Left colon (tissue), 2 donors: ENCODE data around the gene ZNF226. TPM values are rescaled to one million over a fixed set of nuclear protein-coding genes. Genes with fewer than 3 reads are reported as not detected.
"Not testable (repeated sequence)": the region's sequence is repeated elsewhere in the genome, so short reads cannot be mapped to it uniquely, and the experiment has no call there.

Experiments used
- ATAC-seq: fragments of 200-7000 bp; cut with Tn5 transposase; one replicate; pipeline ENCODE4 v1.9.1; 2020; ENCODE audit warnings: mild to moderate bottlenecking, moderate library complexity
- DNase-seq, 2 donors: peaks; one replicate each; pipeline ENCODE4 v3.0.0-alpha.2; 2020
- intact Hi-C, 2 donors: fragments of 100-400 bp; cut with DNase I in 1 of 2; cut with micrococcal nuclease in 1 of 2; formaldehyde crosslinking; loops; one replicate each; pipeline versions ENCODE4 v1.11.2 to v1.14.0; 2022; cut with DNase I, micrococcal nuclease
- long read RNA-seq: library from polyadenylated mRNA; unstranded; transcript quantifications from one replicate; pipeline ENCODE4 v2.0.0, GENCODE V29; 2021
- total RNA-seq, 2 donors: library from RNA; stranded (reverse); fragmentation: NEBNext Ultra II Directional; extraction: Animal tissue kit (Norgen Biotek cat#: 25700); gene quantifications; one replicate each; pipeline ENCODE4 v1.2.1, GENCODE V29; 2021
- donor health status: DM: no; HTN: no; CAD: no.
- donor health status: DM: yes; HTN: yes; CAD: no.

The ZNF226 gene
- 10 to 100 TPM; 16.1 to 20.3 TPM for total RNA-seq
- long read RNA-seq, partial matches to known transcripts: 1 of 9 reads
- long read RNA-seq, other reads (novel, unspliced or antisense): 2 of 9 reads

DNA sequence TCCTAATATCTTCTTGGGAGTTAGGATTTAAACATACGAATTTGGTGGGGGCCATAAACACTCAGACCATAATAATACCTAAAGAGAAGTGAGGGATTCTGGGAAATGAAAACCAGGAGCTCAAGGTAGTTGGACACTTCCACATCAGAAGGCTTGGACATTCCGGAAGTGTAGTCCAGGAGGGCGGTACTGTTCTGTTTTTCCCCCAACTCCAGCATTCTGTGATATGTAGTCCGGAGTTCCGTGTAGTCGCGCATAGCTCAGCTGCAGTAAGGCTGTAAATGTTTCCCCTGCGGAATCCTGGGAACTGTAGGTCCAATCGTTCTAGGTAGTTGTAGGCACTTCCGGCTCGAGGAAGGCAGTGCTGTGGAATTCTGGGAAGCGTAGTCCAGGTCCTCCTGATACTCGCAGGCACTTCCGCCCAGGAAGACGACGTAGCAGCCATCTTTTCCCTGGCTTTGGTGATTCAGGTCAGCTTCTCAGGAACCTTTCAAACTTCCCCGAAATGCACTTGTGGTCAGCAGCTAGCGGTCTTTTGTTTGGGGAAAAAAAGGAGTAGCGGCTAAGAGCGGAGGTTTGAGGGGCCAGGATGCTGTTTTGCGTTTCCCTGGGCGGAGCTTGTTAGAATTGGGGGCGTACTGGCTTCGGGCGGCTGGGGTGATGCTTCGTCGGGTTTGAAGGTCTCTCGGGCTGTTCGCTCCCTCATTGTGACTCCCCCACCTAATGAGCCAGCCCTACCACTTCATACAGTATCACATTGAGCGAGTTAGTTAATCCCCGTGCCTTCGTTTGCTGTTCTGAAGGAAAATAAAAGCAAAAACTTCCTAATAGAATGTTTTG is at the start of gene ZNF226:
Gene ZNF226, plus strand, starts transcription at position 428 of the 840 bp plus-strand sequence. CDS start 4,981 bp downstream, outside the sequence.
- ATAC-seq (peak; percentile 99), DNase-seq (peak; percentile 83 to 96)
- intact Hi-C loops: loop anchor here in 1 of 2 donors (5.0 kb wide), 1 partner anchor 42 kb away; no protein-coding TSS in a partner anchor

DNA sequence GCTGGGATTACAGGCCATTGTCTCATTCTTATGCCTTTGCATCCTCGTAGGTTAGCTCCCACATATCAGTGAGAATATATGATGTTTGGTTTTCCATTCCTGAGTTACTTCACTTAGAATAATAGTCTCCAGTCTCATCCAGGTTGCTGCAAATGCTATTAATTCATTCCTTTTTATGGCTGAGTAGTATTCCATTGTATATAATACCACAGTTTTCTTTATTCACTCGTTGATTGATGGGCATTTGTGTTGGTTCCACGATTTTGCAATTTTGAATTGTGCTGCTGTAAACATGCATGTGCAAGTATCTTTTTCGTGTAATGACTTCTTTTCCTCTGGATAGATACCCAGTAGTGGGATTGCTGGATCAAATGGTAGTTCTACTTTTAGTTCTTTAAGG is 43.7 kb upstream of the ZNF226 start:
- intact Hi-C loops, ATAC-seq, DNase-seq: not testable (repeated sequence)

DNA sequence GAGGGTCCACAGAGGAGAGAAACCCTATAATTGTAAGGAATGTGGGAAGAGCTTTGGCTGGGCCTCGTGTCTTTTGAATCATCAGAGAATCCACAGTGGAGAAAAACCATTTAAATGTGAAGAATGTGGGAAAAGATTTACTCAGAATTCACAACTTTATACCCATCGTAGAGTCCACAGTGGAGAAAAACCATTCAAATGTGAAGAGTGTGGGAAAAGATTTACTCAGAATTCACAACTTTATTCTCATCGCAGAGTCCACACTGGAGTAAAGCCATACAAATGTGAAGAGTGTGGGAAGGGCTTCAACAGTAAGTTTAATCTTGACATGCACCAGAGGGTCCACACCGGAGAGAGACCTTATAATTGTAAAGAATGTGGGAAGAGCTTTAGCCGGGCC is 32.9 kb upstream of the ZNF226 start:
- intact Hi-C loops: no loop called here
- no peak for DNase-seq
- ATAC-seq: no peak

DNA sequence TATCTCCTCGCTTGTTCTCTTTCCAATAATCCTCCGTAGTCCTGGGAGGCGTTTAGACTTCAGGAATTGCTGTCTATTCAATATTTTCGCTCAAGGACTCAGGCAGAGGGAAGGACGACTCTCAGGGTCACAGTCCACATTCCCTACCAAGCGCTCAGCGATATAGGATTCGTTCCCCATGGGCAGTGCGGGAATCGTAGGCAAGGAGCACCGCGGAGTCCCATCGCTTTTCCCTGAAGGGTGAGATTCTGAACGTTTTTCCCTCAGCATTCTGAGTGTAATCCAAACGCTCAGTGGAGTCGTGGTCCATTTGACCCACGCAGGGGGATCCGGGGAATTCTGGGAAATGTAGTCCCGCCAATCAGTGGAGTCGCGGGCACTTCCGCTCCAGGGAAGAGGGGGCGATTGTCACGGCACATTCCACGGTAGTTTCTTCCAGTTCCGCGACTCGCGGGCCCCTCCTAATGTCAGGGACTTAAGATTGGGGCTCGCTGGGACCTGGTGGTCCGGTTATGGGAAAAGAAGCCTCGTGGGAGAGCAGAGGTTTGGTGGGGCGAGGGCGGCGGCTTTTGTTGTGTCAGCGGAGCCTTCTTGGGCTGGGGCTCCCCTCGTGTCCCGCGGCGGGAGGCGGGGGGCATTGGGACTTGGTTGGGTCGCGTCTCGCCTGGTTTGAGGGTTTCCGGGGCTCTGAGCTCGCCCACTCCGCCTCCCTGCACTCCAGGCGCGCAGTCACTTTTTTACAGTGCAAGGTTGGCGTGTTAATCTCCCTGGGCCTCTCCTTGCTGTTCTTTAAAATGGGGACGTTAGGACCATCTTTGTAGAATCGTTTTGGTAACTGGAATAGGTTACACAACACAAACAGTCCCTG is 23.5 kb upstream of the ZNF226 start, which contains the start of gene ZNF234:
Gene ZNF234, plus strand, starts transcription at position 364 of the 868 bp plus-strand sequence. CDS start 3,079 bp downstream, outside the sequence.
- intact Hi-C loops: no loop called here
- DNase-seq (peak; percentile 80 to 83), ATAC-seq (peak; percentile 98)

DNA sequence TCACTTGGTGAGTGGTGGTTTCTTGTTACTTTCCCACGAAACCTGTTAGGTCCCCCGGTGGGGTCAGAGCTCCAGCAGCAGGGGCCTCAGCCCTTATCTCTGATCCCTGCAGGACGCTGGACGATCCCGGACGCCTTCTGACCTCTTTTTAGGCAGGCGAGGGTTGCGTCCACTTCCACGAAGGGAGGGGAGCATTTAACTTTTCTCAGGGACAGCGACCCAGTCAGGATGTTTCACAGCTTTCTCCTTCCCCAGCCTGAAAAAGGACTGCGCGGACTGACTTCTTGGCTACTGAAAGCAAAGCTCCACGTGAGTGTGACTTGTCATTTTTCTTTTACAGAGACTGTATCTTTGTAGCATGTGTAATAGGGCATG is 22.9 kb upstream of the ZNF226 start:
- DNase-seq: peak in 1 of 2 donors; percentile 13
- intact Hi-C loops: no loop called here
- ATAC-seq: peak; percentile 28

DNA sequence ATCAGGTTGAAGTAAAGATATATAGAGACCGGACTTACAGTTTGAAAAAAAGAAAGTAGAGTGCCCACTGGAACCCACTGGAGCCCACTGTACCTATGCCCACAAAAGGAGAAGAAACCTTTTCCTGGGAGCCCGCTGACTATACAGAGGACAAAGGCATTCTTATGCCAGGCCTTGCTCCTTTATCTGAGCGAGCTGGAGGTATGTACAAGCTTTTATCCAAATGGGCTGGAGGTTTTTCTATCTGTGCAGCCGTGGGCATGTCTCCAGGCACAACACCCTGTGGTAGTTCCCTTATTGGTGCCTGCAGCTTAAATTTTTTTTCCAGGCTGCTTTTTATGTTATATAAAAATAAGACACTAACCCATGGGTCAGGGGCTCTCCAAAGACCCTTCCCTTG is 15.1 kb upstream of the ZNF226 start:
- ATAC-seq (no peak), DNase-seq (no peak)
- intact Hi-C loops: no loop called here

DNA sequence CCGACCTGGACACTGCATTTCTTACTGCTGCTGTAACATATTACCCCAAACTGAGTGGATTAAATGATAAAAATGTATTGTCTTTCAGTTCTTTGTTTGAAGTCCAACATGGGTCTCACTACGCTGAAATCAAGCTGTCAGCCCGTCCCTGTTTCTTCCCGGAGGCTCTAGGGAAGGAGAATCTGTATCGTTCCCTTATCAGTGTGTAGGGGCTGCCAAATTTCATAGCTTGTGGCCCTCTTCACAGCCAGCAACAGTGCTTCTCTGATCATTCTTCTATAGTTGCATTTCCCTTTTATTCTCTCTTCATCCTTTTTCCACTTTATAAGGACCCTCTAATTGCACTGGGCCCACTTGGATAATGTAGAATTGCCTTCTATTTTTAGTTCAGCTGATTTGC is 13.4 kb upstream of the ZNF226 start:
- intact Hi-C loops: no loop called here
- ATAC-seq: no peak
- no peak for DNase-seq

DNA sequence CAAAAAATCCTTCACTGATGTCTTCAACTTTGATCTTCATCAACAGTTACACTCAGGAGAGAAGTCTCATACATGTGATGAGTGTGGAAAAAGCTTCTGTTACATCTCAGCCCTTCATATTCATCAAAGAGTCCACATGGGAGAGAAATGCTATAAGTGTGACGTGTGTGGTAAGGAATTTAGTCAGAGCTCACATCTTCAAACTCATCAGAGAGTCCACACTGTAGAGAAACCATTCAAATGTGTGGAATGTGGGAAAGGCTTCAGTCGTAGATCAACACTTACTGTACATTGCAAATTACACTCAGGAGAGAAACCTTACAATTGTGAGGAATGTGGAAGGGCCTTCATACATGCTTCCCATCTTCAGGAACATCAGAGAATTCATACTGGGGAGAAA is 8.4 kb upstream of the ZNF226 start:
- intact Hi-C loops: no loop called here
- ATAC-seq (no peak), DNase-seq (no peak)

DNA sequence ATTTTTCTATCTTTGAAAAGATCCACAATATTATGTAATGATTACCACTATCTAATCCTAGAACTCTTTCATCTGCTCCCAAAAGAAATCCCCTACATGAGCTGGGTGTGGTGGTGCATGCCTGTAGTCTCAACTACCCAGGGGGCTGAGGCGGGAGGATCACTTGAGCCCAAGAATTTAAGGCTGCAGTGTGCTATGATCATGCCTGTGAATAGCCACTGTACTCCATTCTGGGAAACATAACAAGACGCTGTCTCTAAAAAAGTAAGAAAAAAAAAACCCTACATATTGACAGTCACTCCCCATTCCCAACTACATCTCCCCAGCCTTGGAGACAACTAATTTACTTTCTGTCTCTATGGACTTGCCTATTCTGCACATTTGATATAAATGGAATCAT is 1.1 kb upstream of the ZNF226 start:
- no peak for DNase-seq
- intact Hi-C loops: no loop called here
- ATAC-seq: no peak

DNA sequence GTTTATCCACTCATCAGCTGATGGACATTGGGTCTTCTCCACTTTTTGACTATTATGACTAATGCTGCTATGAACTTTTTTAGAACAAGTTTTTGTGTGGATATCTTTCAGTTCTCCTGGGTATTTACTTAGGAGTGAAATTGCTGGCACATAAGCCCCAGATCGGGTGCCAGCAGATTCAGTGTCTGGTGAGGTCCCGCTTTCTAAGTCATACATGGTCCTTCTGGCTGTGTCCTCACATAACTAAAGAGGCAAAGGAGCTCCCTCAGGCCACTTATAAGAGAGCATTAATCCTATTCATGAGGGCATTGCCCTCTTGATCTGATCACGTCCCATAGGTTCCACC is 600 bp upstream of the ZNF226 start:
- no peak for ATAC-seq
- DNase-seq: no peak
- intact Hi-C loops: no loop called here

DNA sequence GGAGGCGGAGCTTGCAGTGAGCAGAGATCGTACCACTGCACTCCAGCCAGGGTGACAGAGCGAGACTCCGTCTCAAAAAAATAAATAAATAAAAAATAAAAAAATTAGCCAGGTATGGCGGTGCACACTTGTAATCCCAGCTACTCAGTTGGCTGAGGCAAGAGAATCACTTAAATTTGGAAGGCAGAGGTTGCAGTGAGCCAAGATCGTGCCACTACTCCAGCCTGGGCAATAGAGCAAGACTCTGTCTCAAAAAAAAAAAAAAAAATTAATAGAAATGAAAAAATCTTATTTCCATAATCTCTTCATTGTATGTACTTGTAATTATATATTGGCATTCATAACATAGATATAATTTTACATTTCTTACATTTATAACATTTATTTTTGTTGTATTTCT is 5.8 kb downstream of the ZNF226 start:
- DNase-seq, intact Hi-C loops, ATAC-seq: not testable (repeated sequence)

DNA sequence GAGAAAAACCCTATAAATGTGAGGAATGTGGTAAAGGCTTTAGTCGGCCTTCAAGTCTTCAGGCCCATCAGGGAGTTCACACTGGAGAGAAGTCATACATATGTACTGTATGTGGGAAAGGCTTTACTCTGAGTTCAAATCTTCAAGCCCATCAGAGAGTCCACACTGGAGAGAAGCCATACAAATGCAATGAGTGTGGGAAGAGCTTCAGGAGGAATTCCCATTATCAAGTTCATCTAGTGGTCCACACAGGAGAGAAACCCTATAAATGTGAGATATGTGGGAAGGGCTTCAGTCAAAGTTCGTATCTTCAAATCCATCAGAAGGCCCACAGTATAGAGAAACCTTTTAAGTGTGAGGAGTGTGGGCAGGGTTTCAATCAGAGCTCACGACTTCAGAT is 11.7 kb downstream of the ZNF226 start:
- DNase-seq (no peak), ATAC-seq (no peak)
- intact Hi-C loops: no loop called here

DNA sequence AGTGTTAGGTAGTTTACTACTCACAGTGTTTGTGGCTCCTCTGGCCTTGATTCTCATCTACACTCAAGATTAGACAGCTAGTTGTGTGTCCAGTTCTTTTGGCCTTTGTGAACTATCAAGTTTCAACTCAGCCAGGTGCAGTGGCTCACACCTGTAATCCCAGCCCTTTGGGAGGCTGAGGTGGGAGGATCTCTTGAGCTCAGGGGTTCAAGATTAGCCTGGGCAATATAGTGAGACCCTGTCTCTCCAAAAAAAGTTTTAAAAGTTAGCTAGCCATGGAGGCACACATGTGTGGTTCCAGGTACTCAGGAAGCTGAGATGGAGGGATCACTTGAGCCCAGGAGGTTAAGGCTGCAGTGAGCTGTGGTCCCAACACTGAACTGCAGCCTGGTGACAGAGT is 16.1 kb downstream of the ZNF226 start:
- DNase-seq (no peak), ATAC-seq (no peak)
- intact Hi-C loops: no loop called here

DNA sequence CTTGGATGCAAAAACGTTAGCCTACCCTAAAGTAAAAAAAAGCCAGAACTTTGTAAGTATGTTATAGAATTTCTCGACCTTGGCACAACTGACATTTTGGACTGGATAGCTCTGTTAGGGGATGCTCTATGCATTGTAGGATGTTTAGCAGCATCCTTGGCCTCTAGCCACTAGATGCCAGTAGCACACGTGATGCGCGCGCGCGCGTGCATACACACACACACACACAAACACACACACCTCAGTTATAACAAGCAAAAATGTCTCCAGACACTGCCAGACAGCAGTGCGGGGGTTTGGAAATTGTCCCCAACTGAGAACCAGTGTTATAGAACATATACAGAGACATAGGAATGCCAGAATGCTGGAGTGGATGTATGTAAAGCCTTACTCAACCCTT is 17.2 kb downstream of the ZNF226 start:
- intact Hi-C loops: no loop called here
- DNase-seq (no peak), ATAC-seq (no peak)

DNA sequence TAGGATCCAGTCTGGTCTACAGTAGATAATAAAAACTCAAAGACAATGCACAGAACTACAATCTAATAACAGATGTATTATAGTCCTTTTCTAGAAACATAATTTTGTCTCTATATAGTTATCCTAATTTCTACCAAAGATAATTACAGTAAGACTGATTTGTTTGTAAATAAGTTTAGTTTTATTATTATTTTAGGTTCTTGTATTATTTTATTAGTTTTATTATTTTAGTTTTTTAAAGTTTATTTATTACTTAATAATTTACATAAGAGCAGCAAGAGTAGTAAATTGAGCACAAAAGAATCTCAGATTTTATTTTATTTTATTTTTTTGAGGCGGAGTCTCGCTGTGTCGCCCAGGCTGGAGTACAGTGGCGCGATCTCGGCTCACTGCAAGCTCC is 25.1 kb downstream of the ZNF226 start:
- ATAC-seq: no peak
- no peak for DNase-seq
- intact Hi-C loops: no loop called here

DNA sequence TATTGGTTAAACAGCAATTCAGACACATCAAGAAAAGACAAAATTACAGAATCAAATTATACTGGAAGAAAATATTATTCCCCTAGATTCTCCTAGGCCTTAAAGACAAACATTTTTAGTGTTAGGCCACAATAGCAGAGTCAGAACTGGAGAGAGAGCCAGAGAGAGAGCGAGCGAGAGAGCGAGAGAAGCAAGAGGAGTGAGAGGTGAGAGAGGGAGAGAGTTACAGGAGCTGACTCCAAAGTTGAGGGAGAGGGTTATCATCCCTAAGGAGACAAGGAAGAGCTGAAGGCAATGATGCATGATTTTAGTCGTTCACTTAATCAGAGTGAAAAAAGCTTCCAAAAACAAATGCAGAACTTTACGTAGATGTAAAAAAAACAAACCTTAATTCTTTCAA is 27.2 kb downstream of the ZNF226 start:
- DNase-seq: no peak
- intact Hi-C loops: no loop called here
- ATAC-seq: no peak

DNA sequence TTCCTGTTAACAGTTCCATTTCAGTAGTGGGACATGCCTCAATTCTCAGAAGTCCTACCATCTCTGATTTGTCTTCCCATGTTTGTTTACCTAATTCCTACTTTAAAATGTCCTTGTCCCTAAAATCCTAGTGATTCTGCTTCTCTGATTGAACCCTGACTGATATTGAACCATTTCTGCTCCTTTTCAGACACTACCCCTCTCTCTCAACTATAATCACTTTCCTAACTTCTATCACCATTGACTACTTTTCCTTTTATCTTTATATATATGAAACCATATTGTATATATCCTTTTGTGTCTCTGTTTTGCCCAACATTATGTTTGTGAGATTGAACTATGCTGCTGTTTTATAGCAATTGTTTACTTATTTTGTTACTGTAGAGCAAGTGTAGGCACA is 31.9 kb downstream of the ZNF226 start:
- ATAC-seq: no peak
- intact Hi-C loops: no loop called here
- no peak for DNase-seq

DNA sequence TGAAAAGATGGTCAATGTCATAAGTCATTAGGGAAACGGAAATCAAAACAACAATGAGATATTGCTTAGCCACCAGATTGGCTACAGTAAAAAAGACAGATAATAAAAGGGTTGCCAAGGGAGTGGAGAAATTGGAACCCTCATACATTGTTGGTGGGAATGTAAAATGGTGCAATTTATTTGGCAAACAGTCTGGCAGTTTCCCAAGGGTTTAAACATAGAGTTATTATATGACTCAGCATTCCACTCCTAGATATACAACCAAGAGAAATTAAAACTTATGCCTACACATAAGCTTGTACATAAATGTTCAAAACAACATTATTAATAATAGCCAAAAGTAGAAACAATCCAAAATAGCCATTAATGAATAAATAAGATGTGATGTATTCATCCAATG is 37.6 kb downstream of the ZNF226 start:
- intact Hi-C loops: no loop called here
- ATAC-seq (no peak), DNase-seq (no peak)

DNA sequence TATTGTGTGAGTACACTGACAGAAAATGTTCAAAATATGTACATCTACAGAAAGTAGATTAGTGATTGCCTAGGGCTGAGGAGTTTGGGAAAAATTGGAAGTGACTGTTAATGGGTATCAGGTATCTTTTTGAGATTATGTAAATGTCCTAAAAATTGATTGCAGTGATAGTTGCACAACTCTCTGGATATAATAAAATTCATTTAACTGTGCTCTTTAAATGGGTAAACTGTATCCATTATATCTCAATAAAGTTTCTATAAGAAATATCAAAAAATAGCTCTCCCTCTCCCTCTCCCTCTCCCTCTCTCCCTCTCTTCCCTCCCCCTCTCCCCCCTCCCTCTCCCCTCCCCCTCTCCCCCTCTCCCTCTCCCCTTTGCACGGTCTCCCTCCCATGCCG is 38.1 kb downstream of the ZNF226 start:
- no peak for DNase-seq
- intact Hi-C loops: no loop called here
- no peak for ATAC-seq

DNA sequence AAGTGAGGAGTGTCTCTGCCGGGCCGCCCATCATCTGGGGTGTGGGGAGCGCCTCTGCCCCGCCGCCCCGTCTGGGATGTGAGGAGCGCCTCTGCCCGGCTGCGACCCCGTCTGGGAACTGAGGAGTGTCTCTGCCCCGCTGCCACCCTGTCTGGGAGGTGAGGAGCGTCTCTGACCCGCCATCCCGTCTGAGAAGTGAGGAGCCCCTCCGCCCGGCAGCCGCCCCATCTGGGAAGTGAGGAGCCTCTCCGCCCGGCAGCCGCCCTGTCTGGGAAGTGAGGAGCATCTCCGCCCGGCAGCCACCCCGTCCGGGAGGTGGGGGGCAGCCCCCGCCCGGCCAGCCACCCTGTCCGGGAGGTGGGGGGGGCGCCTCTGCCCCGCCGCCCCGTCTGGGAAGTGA is 39.0 kb downstream of the ZNF226 start:
- intact Hi-C loops, ATAC-seq, DNase-seq: not testable (repeated sequence)
